K562 (cell line): ENCODE data around the gene SLC25A21.

Experiments
- CHD7 ChIP-seq: fragments of 200-600 bp; sonication (generic); IDR thresholded peaks from one replicate; pipeline ENCODE4 v1.6.1; 2012; ENCODE audit warnings: mild to moderate bottlenecking, low read depth, low read length, inconsistent platforms
- CREB1 ChIP-seq, 2 experiments: sonication (generic) in 1 of 2; formaldehyde crosslinking in 1 of 2; IDR thresholded peaks; 2 replicates each; pipeline versions ENCODE4 v1.6.1 to v1.8.0; 2012 to 2022; ENCODE audit warnings: inconsistent platforms in 1 of 2, mild to moderate bottlenecking in 1 of 2, missing genetic modification reagents in 1 of 2, moderate library complexity in 1 of 2
- CTCF ChIP-seq, 3 experiments: IDR thresholded peaks in 2 of 3; conservative IDR thresholded peaks in 1 of 3; 2 replicates each; pipeline ENCODE4 v1.5.1; 2011 to 2012; ENCODE audit warnings: low read length in 3 of 3, mild to moderate bottlenecking in 3 of 3, control low read depth in 2 of 3, improper control_type of control experiment in 1 of 3, inconsistent platforms in 1 of 3, low read depth in 1 of 3, mixed read lengths in 1 of 3, moderate library complexity in 1 of 3; ENCODE audit not compliant: insufficient read depth in 2 of 3
- EZH2 ChIP-seq: IDR thresholded peaks from 2 replicates; pipeline ENCODE4 v1.6.1; 2012; ENCODE audit warnings: low read depth, mild to moderate bottlenecking, inconsistent platforms, low read length, borderline replicate concordance
- FIP1L1 ChIP-seq: fragments of 200-400 bp; formaldehyde crosslinking; IDR thresholded peaks from 2 replicates; pipeline ENCODE4 v1.6.1; 2018; ENCODE audit warnings: mild to moderate bottlenecking, low read depth, low read length; ENCODE audit not compliant: poor library complexity, severe bottlenecking
- GABPA ChIP-seq: fragments of 200-800 bp; sonication (Bioruptor generic); conservative IDR thresholded peaks from 2 replicates; pipeline ENCODE4 v1.6.1; 2016; ENCODE audit warnings: low read depth, missing genetic modification characterization, missing compliant biosample characterization
- MYNN ChIP-seq, 2 experiments: sonication (generic); formaldehyde crosslinking in 1 of 2; IDR thresholded peaks; 2 replicates each; pipeline versions ENCODE4 v1.5.0 to v1.6.1; 2016 to 2020; ENCODE audit warnings: antibody characterized with exemption in 1 of 2, missing genetic modification reagents in 1 of 2
- NFIX ChIP-seq: fragments of 250-450 bp; sonication (Bioruptor Pico); IDR thresholded peaks from 2 replicates; pipeline ENCODE4 v1.4.0; 2020; ENCODE audit warnings: low read depth, mild to moderate bottlenecking, moderate library complexity
- ZNF174 ChIP-seq: fragments of 250-450 bp; sonication (Bioruptor Pico); IDR thresholded peaks from 2 replicates; pipeline ENCODE4 v1.4.0; 2020; ENCODE audit warnings: mild to moderate bottlenecking
- ZNF318 ChIP-seq, 2 experiments: fragments of 450-650 bp; IDR thresholded peaks; 2 replicates each; pipeline ENCODE4 v1.6.1; 2016; ENCODE audit warnings: mild to moderate bottlenecking in 2 of 2, borderline replicate concordance in 1 of 2, low read depth in 1 of 2, moderate library complexity in 1 of 2
- ZNF778 ChIP-seq: fragments of 450-650 bp; formaldehyde crosslinking; IDR thresholded peaks from 2 replicates; pipeline ENCODE4 v1.4.0; 2020; ENCODE audit warnings: mild to moderate bottlenecking, moderate library complexity

- no peak for TF ChIP-seq ZNF778 (CRISPR knock-in tag)
- TF ChIP-seq CHD7, result no peak
- TF ChIP-seq ZNF174 (CRISPR knock-in tag), result no peak
- no peak for TF ChIP-seq NFIX (CRISPR knock-in tag)
- no peak for TF ChIP-seq ZNF318 (IDR thresholded peaks at IDR 0.05; ENCODE audit: borderline replicate concordance in 1 of 2, low read depth in 1 of 2)
- TF ChIP-seq GABPA (tag), result no peak
- TF ChIP-seq CREB1 (IDR thresholded peaks at IDR 0.05), result no peak
- no peak for TF ChIP-seq CREB1 (CRISPR knock-in tag; IDR thresholded peaks at IDR 0.05)
- no peak for TF ChIP-seq CTCF (IDR thresholded peaks at IDR 0.05 in 2 of 3, conservative IDR thresholded peaks at IDR 0.05 in 1 of 3; ENCODE audit: insufficient read depth in 2 of 3, low read depth in 1 of 3, low read length in 3 of 3)
- TF ChIP-seq FIP1L1, result no peak
- no peak for TF ChIP-seq EZH2
- TF ChIP-seq MYNN (IDR thresholded peaks at IDR 0.05), result no peak
- no peak for TF ChIP-seq MYNN (CRISPR knock-in tag; IDR thresholded peaks at IDR 0.05)
Measured at GRCh38 chr14:36949371-36949770, 223.0 kb downstream of the SLC25A21 start.
